ENCODE measurements around the gene POLL.

The POLL gene

GRCh38 chr10:101573885-101574753 is 13.9 kb downstream of the POLL start:
- FAIRE-seq: no peak

GRCh38 chr10:101572785-101573184 is 15.3 kb downstream of the POLL start:
- no peak for FAIRE-seq

- FAIRE-seq: no peak
Observed at GRCh38 chr10:101572126-101572525, 15.9 kb downstream of the POLL start.

GRCh38 chr10:101571271-101571925 is 16.7 kb downstream of the POLL start:
- FAIRE-seq: no peak

GRCh38 chr10:101570428-101571270 is 17.4 kb downstream of the POLL start:
- FAIRE-seq: no peak

GRCh38 chr10:101569622-101570427 is 18.2 kb downstream of the POLL start:
- FAIRE-seq: no peak

- no peak for FAIRE-seq
Observed at GRCh38 chr10:101569323-101569621, 18.8 kb downstream of the POLL start.

- FAIRE-seq: no peak
Observed at GRCh38 chr10:101568054-101568745, 19.9 kb downstream of the POLL start.

GRCh38 chr10:101567165-101568006 is 20.7 kb downstream of the POLL start:
- FAIRE-seq: no peak

- no peak for FAIRE-seq
Observed at GRCh38 chr10:101566333-101567164, 21.5 kb downstream of the POLL start.

- FAIRE-seq: no peak
Observed at GRCh38 chr10:101565936-101566332, 22.1 kb downstream of the POLL start.

- no peak for FAIRE-seq
Observed at GRCh38 chr10:101565370-101565900, 22.6 kb downstream of the POLL start.

GRCh38 chr10:101564490-101564991 is 23.5 kb downstream of the POLL start:
- FAIRE-seq: no peak

- no peak for FAIRE-seq
Observed at GRCh38 chr10:101563497-101564040, 24.5 kb downstream of the POLL start.

GRCh38 chr10:101563007-101563406 is 25.1 kb downstream of the POLL start:
- no peak for FAIRE-seq

GRCh38 chr10:101562231-101562630 is 25.8 kb downstream of the POLL start:
- FAIRE-seq: no peak

GRCh38 chr10:101561068-101561915 is 26.8 kb downstream of the POLL start:
- FAIRE-seq: no peak
